NCI-H748 (cell line): Measurements from ENCODE around the gene IVNS1ABP.

Experiments used
- DNase-seq: peaks from one replicate; lab custom pipeline; 2025; ENCODE audit not compliant: unreplicated experiment; lab: John Stamatoyannopoulos, UW

IVNS1ABP gene

DNA sequence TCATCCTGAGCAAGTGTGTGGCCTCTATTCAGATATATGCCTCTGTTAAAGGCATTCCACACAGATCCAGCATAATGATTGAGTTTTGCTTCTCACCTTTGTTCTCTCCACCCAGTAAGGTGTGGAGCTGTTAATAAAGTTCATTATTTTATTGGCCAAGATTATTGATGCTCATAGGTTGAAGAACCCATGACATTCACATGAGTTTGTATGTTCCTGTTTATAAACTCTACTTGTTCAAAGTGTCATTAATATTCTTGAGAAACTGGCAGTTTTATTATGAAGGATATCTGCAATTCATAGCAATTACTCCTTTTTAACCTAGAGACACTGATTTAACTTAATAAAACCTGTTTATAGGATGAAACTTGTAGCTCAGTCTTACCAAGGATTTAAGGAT is 22.0 kb downstream of the IVNS1ABP start:
- no peak for DNase-seq

GRCh38 chr1:185293967-185294542 is 23.0 kb downstream of the IVNS1ABP start:
- no peak for DNase-seq

- DNase-seq: no peak
These were observed 24.8 kb downstream of the IVNS1ABP start for GRCh38 chr1:185292237-185292636.

- no peak for DNase-seq
These were observed 25.4 kb downstream of the IVNS1ABP start for GRCh38 chr1:185291652-185292051.

DNA sequence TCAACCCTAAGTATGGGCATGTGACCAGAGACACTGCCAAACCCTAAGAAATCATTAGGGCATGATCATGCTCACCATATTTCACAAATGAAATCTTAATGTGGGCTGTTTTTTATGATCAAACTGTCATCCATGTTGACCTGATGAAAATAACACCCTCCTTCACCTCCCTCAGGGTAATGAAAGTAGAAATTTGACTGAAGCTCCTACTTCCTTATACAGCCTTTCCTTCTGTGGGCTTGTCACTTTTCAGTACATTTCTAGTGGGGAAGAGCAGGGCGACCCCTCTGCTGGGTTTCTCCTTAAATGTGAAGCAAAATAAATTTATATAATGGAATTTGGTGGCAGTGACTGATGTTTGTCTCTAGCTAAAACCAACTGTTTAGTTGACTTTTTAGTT is 25.9 kb downstream of the IVNS1ABP start:
- DNase-seq: no peak

DNA sequence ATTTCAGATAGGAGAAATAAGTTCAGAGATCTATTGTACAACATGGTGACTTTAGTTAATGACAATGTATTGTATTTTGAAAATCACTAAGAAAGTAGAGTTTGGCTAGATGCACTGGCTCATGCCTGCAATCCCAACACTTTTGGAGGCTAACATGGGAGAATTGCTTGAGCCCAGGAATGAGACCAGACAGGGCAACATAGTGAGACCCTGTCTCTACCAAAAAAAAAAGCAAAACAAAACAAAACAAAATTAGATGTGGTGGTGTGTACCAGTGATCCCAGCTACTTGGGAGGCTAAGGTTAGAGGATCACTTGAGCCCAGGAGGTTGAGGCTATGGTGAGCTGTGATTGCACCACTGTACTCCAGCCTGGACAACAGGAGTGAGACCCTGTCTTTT is 27.2 kb downstream of the IVNS1ABP start:
- no peak for DNase-seq

DNA sequence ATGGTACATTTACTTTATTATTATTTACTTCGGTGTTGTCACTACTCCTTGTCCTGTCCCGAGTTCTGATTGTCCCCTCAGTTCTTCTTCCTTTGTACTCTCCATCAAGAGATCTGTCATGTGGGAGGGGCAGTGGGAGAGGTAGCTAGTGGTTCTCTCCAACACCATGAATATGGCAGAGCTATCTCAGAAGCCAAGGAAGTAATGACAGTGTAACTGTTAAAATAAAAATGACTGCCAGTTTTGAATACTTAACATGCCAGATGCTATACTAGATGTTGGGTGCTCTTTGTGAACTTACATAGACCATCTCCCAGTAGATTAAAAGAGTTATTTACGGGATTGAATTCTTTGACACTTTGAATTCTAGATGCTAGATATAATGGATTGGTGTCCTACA is 28.6 kb downstream of the IVNS1ABP start:
- no peak for DNase-seq

DNA sequence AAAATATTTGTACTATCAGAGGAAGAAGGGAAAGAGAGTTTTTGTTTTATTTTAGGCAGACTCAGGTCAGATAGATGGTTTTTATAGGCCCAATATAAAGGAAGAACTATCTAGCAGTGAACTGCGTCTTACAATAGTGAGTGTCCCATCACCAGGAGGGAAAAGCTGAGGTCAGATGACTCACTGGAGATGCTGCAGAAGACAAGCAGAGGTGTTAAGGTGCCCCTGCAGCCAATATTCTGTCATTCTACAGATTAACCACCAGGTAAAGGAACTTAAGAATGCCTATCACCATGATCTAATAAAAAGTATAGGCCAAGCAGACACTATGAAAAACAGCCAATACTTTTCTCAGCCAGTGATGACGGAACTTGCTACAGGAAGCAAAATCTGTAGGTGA is 29.6 kb downstream of the IVNS1ABP start:
- no peak for DNase-seq

GRCh38 chr1:185284533-185285276 is 32.3 kb downstream of the IVNS1ABP start:
- DNase-seq: no peak

DNA sequence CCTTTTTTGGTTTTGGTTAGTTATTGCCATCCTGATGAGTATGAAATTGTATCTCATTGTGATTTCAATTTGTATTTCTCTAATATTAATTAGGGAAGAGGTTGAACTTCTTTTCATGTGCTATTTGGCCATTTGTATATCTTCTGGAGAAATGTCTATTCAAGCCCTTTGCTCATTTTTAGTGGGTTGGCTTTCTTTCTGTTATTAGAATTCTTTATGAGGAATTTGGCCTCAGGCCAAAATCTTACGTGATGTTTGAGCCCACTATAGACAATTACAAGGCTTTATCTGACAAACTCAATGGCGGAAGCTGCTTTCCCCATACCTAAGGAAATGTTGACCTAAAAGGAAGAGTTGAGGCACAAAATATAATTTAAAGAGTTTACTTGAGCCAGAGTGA is 32.9 kb downstream of the IVNS1ABP start:
- peak; percentile 11 for DNase-seq

DNA sequence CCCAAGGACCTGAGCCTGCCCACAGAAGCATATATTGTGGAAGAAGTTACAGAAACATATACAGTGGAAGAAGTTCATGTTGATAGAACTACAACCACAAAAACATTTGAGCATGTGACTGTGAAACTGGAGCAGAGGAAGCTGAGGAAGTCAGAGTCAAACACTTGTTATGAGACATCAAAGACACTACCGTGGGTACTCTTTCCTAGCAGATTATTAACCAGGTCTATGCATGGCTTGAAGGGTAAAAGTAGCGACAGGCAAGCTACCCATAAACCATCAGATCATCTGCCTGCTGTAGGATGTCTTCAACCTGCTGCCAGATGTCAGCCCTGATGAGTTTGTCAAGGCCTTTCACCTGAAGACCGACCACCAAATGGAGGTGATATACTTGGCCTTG is 35.8 kb downstream of the IVNS1ABP start:
- no peak for DNase-seq

DNA sequence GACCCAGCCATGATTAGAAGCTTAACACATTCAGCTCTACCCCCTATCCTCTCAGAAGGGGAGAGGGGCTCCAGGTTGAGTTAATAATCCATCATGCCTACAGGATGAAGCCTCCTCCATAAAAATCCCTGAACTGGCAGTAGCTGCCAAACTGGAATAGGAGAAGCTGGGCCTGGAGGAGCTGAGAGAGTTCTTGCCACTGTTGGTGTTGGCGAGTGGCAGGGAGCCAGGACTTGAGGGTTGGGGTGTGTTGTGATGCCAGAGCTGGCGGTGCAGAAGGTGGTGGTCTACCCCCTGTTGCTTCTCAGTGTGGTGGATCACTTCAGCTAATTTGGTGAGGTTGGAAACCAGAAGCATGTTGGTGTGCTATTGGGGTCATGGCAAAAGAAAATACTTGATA is 36.5 kb downstream of the IVNS1ABP start:
- no peak for DNase-seq

GRCh38 chr1:185279571-185279970 is 37.5 kb downstream of the IVNS1ABP start:
- no peak for DNase-seq

- peak; percentile 4 for DNase-seq
These were observed 45.1 kb downstream of the IVNS1ABP start for GRCh38 chr1:185271921-185272320.

DNA sequence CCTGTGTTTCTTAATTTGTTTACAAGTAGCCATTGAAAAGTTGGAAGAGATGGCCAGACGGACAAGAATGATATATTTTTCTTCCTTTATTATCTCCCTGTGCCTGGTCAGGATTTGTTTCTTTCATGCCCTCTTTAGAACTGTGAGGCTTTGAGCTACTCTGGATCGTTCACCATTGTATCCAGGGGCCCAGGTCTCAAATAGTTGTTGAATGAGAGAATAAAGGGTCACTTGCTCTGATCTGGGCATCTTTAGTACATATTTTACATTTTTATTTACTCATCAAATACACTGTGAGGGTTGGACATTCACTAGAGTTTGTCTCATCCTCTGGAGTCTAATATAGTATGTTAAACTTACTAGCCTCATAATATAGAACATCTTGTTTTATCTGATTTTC is 48.7 kb downstream of the IVNS1ABP start:
- no peak for DNase-seq

- DNase-seq: no peak
These were observed 49.3 kb downstream of the IVNS1ABP start for GRCh38 chr1:185267701-185268100.

DNA sequence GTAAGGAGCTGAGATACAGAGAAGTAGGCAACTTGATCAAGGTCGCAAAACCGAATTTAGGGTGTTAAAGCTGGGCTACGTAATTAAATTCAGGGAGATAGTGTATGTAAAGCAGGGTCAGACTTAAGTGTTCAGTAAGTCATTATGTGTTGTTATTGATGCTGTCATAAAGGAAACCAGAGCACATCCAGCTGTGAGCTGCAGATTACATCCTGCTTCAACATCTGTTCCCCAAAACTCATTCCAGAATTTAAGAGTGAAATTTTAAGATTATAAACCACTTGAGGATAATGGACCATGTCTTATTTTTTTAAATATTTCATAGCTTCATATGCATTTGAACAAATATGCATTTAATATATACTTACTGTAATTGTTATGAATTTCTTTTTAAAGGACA is 49.7 kb downstream of the IVNS1ABP start:
- DNase-seq: no peak

- DNase-seq: no peak
These were observed 51.7 kb downstream of the IVNS1ABP start for GRCh38 chr1:185265314-185265713.

- DNase-seq: no peak
These were observed 53.3 kb downstream of the IVNS1ABP start for GRCh38 chr1:185263780-185264179.

- no peak for DNase-seq
These were observed 53.8 kb downstream of the IVNS1ABP start for GRCh38 chr1:185263292-185263691.

GRCh38 chr1:185262151-185262550 is 54.9 kb downstream of the IVNS1ABP start:
- DNase-seq: no peak

DNA sequence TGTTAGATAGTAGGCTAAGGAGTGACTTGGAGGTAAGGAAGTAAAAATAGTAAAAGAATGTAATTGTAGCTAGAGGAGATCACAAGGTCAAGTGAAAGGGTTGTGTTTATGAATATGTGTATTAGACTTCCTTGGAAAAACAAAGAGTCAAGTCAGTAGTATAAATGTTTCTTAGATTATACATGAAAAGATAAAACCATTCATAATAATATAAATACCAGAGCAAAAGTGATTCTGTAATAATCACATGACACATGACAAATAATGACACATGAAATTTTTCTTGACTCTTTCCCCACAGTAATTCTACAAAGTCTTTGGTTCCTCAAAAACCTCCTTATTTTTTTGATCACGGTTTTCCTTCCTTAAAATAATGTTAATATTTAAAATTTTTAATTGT is 56.4 kb downstream of the IVNS1ABP start:
- no peak for DNase-seq

- DNase-seq: no peak
These were observed 58.4 kb downstream of the IVNS1ABP start for GRCh38 chr1:185258676-185259075.
